CD14-positive monocyte (primary cell): Measurements from ENCODE around the gene ZP1. TPM values are rescaled to one million over a fixed set of nuclear protein-coding genes. Genes with fewer than 3 reads are reported as not detected.
A peak's percentile ranks its signal among the peaks of the same experiment; 100 is the strongest.

Experiments
- DNase-seq, 3 donors: peaks; one replicate each; pipeline ENCODE4 v3.0.0-alpha.2; 2011 to 2022
- H2AFZ ChIP-seq: 2 replicates; pipeline ENCODE4 v1.6.0; 2012; ENCODE audit warnings: mild to moderate bottlenecking, low read depth, low read length, inconsistent platforms; ENCODE audit not compliant: insufficient read depth, poor library complexity, severe bottlenecking
- H3K27ac ChIP-seq, 2 donors: 1 replicate in 1 of 2; 2 replicates in 1 of 2; pipeline ENCODE4 v1.5.1; 2012 to 2013; ENCODE audit warnings: low read length in 2 of 2, control low read depth in 1 of 2, inconsistent platforms in 1 of 2, low read depth in 1 of 2, mild to moderate bottlenecking in 1 of 2
- H3K27me3 ChIP-seq, 2 donors: one replicate each; pipeline versions ENCODE4 v1.6.0 to v1.6.1; 2011 to 2013; ENCODE audit warnings: low read length in 2 of 2; ENCODE audit not compliant: control insufficient read depth in 2 of 2, insufficient read depth in 2 of 2
- H3K36me3 ChIP-seq, 2 donors: replicated peaks in 1 of 2; 1 replicate in 1 of 2; 2 replicates in 1 of 2; pipeline versions ENCODE4 v1.5.1 to v1.6.1; 2012 to 2013; ENCODE audit warnings: low read length in 2 of 2, control low read depth in 1 of 2, inconsistent platforms in 1 of 2, mild to moderate bottlenecking in 1 of 2; ENCODE audit not compliant: insufficient read depth in 2 of 2, control insufficient read depth in 1 of 2
- H3K4me1 ChIP-seq, 2 donors: 1 replicate in 1 of 2; 2 replicates in 1 of 2; pipeline versions ENCODE4 v1.5.1 to v1.6.1; 2012 to 2013; ENCODE audit warnings: low read length in 2 of 2, control low read depth in 1 of 2, inconsistent platforms in 1 of 2, mild to moderate bottlenecking in 1 of 2, moderate library complexity in 1 of 2; ENCODE audit not compliant: insufficient read depth in 2 of 2, control insufficient read depth in 1 of 2
- H3K4me2 ChIP-seq: replicated peaks from 2 replicates; pipeline ENCODE3; 2012; ENCODE audit warnings: low read length, moderate library complexity, mild to moderate bottlenecking; ENCODE audit not compliant: poor library complexity, severe bottlenecking; ENCODE audit errors: extremely low read depth
- H3K4me3 ChIP-seq, 3 experiments: fragments of 200-600 bp in 1 of 3; sonication (generic) in 1 of 3; replicated peaks in 1 of 3; 1 replicate in 2 of 3; 2 replicates in 1 of 3; pipeline ENCODE4 v1.5.1; 2011 to 2013; ENCODE audit warnings: low read length in 3 of 3, mild to moderate bottlenecking in 3 of 3, control low read depth in 2 of 3, low read depth in 2 of 3, inconsistent platforms in 1 of 3, moderate library complexity in 1 of 3
- H3K79me2 ChIP-seq: 2 replicates; pipeline ENCODE4 v1.6.0; 2012; ENCODE audit warnings: mild to moderate bottlenecking, control low read depth, inconsistent platforms, low read length, moderate library complexity; ENCODE audit not compliant: insufficient read depth
- H3K9ac ChIP-seq: 2 replicates; pipeline ENCODE4 v1.6.0; 2017; ENCODE audit warnings: low read length, mild to moderate bottlenecking; ENCODE audit not compliant: insufficient read depth, poor library complexity, severe bottlenecking
- H3K9me3 ChIP-seq, 2 donors: replicated peaks in 1 of 2; 1 replicate in 1 of 2; 2 replicates in 1 of 2; pipeline versions ENCODE4 v1.5.1 to v1.6.1; 2012 to 2013; ENCODE audit warnings: low read length in 2 of 2, control low read depth in 1 of 2; ENCODE audit not compliant: control insufficient read depth in 1 of 2, insufficient read depth in 1 of 2
- H4K20me1 ChIP-seq: 2 replicates; pipeline ENCODE4 v1.6.0; 2012; ENCODE audit warnings: mild to moderate bottlenecking, low read length, control low read depth, moderate library complexity; ENCODE audit not compliant: insufficient read depth
- H3K27ac Mint-ChIP-seq, 7 donors: one replicate each; pipeline ENCODE4 v1.8.0; 2020; ENCODE audit warnings: mild to moderate bottlenecking in 7 of 7, mixed read lengths in 7 of 7, moderate library complexity in 6 of 7, inconsistent platforms in 2 of 7
- H3K27me3 Mint-ChIP-seq, 3 donors: one replicate each; pipeline ENCODE4 v1.8.0; 2021 to 2022; ENCODE audit warnings: low read depth in 3 of 3, mild to moderate bottlenecking in 3 of 3, mixed read lengths in 3 of 3, moderate library complexity in 3 of 3, inconsistent platforms in 1 of 3
- H3K36me3 Mint-ChIP-seq, 2 donors: one replicate each; pipeline ENCODE4 v1.8.0; 2020; ENCODE audit warnings: mixed read lengths in 2 of 2, inconsistent platforms in 1 of 2, mild to moderate bottlenecking in 1 of 2
- H3K4me1 Mint-ChIP-seq: one replicate; pipeline ENCODE4 v1.8.0; 2020; ENCODE audit warnings: mild to moderate bottlenecking, mixed read lengths
- H3K4me3 Mint-ChIP-seq, 2 donors: one replicate each; pipeline ENCODE4 v1.8.0; 2020; ENCODE audit warnings: mild to moderate bottlenecking in 2 of 2, mixed read lengths in 2 of 2, moderate library complexity in 1 of 2
- H3K9me3 Mint-ChIP-seq, 7 donors: one replicate each; pipeline ENCODE4 v1.8.0; 2020 to 2022; ENCODE audit warnings: mixed read lengths in 7 of 7, mild to moderate bottlenecking in 6 of 7, moderate library complexity in 6 of 7, inconsistent platforms in 2 of 7
- WGBS: methylation state at CpG from one replicate; pipeline ENCODE4 v1.1.5; 2013; ENCODE audit warnings: missing lambda C conversion rate; ENCODE audit not compliant: insufficient coverage; 5-methylcytosine and 5-hydroxymethylcytosine counted together
- intact Hi-C, 2 donors: fragments of 100-400 bp; cut with micrococcal nuclease; formaldehyde crosslinking; loops; one replicate each; pipeline versions ENCODE4 v1.15.0 to v1.15.1; 2023
- polyA plus RNA-seq, 3 donors: library from polyadenylated mRNA; depleted of rRNA in 1 of 3; unstranded in 2 of 3; stranded (reverse) in 1 of 3; fragments of 300-500 nt in 2 of 3; fragments of >200 nt in 1 of 3; fragmentation: Illumina TruSeq in 2 of 3; gene quantifications; 1 replicate in 2 of 3; 2 replicates in 1 of 3; pipeline ENCODE4 v1.2.3, GENCODE V29; 2012 to 2021
- TF ChIP-seq, protein P1 (sequence below): fragments of 200-600 bp; IDR thresholded peaks from one replicate; pipeline ENCODE4 v1.8.0; 2022; ENCODE audit warnings: antibody characterized with exemption, mild to moderate bottlenecking

The ZP1 gene
- polyA plus RNA-seq, 3 donors, result 0.09 to 0.40 TPM; not detected in 1

DNA sequence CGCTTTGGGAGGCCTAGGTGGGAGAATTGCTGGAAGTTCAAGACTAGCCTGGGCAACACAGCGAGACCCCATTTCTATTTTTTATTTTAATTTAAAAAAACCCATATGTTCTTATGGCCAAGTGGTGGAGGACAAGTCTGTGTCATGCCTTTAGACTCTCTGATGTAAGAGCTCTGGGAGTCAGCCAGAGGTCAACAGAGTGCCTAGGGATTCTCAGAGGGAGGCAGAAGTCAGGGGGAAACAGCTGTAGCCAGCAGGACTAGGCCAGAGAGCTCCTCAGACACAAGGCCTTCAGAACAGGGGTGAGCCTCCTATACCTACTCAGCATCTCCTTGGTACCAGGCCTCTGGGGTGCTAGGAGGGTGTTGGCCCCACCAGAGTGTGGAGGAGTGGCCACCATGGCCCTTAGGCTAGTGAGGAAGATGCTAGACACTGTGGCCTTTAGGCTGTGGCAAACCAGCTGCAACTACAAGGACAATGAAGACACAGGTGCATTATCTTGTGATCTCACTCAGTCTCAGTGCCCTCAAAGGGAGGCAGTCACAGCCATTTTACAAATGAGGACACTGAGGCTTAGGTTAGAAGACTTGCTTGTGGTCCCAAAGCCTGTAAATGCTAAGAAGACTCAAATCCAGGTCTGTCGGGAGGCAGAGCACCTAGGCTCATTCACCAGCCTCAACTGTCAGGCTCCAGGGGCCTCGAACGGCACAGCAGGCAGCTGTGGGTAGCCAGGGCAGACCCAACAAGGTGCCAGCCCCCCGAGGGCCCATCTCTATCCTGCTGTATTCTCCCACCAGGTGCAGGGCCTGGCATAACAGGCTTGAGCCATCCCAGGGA, 5.0 kb downstream of the ZP1 start:
- Mint-ChIP-seq H3K4me3 (no peak overlapping the region), H3K27ac (no peak overlapping the region), H3K27me3 (peaks cover 0 to 3% (median 2%) of the 10 kb centered on the region in 3 donors), H3K36me3 (no peaks in the 10 kb centered on the region), H3K4me1 (peaks cover 12% of the 10 kb centered on the region), H3K9me3 (no peaks in the 10 kb centered on the region)
- no peak overlapping the region for H3K4me3 ChIP-seq
- H2AFZ ChIP-seq, result no peak overlapping the region
- no peaks in the 10 kb centered on the region for H4K20me1 ChIP-seq
- 100% methylated on average over 3 of the region's 6 CpGs for WGBS
- H3K27ac ChIP-seq, result no peak overlapping the region
- H3K4me1 ChIP-seq, result peaks cover 11 to 15% of the 10 kb centered on the region in 2 donors
- intact Hi-C loops, result no loop called here
- no peaks in the 10 kb centered on the region for H3K27me3 ChIP-seq
- no peaks in the 10 kb centered on the region for H3K9me3 ChIP-seq
- TF ChIP-seq, protein P1, sequence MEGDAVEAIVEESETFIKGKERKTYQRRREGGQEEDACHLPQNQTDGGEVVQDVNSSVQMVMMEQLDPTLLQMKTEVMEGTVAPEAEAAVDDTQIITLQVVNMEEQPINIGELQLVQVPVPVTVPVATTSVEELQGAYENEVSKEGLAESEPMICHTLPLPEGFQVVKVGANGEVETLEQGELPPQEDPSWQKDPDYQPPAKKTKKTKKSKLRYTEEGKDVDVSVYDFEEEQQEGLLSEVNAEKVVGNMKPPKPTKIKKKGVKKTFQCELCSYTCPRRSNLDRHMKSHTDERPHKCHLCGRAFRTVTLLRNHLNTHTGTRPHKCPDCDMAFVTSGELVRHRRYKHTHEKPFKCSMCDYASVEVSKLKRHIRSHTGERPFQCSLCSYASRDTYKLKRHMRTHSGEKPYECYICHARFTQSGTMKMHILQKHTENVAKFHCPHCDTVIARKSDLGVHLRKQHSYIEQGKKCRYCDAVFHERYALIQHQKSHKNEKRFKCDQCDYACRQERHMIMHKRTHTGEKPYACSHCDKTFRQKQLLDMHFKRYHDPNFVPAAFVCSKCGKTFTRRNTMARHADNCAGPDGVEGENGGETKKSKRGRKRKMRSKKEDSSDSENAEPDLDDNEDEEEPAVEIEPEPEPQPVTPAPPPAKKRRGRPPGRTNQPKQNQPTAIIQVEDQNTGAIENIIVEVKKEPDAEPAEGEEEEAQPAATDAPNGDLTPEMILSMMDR, result no peak
- no peak overlapping the region for H3K4me2 ChIP-seq
- H3K9ac ChIP-seq, result no peak overlapping the region
- no peak for DNase-seq
- H3K79me2 ChIP-seq, result no peaks in the 10 kb centered on the region
- H3K36me3 ChIP-seq, result no peaks in the 10 kb centered on the region

DNA sequence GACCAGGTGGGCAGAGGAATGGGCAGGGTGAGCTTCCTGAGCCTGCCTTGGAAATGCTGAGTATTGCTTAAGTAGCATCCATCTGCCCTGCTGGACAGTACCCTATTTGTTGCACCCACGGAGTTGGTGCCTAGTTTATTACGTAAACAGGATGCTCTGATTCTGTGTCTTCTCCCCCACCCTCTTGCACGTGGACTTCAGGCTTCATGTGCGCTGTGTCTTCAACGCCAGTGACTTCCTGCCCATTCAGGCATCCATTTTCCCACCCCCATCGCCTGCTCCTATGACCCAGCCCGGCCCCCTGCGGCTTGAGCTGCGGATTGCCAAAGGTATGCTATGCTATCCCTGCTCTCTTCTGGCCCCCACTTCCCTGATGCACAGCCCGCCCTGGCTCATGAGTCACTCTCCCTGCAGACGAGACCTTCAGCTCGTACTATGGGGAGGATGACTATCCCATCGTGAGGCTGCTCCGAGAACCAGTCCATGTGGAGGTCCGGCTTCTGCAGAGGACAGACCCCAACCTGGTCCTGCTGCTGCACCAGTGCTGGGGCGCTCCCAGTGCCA, 5.7 kb downstream of the ZP1 start:
- Histone ChIP-seq H3K9ac (no peak overlapping the region), H3K4me3 (no peak overlapping the region), H4K20me1 (no peaks in the 10 kb centered on the region), H3K4me2 (no peak overlapping the region), H3K27ac (no peak overlapping the region), H3K9me3 (no peaks in the 10 kb centered on the region), H3K36me3 (peaks cover 2 to 4% of the 10 kb centered on the region in 2 donors), H3K4me1 (peaks cover 11 to 15% of the 10 kb centered on the region in 2 donors), H3K27me3 (no peaks in the 10 kb centered on the region), H3K79me2 (no peaks in the 10 kb centered on the region), H2AFZ (no peak overlapping the region)
- TF ChIP-seq, protein P1, result no peak
- DNase-seq, result peak in 2 of 3 donors; percentile 16 to 23
- Mint-ChIP-seq H3K4me1 (peaks cover 12% of the 10 kb centered on the region), H3K4me3 (peak overlapping the region in 1 of 2 donors; percentile 48), H3K27me3 (peaks cover 0 to 3% (median 2%) of the 10 kb centered on the region in 3 donors), H3K9me3 (no peaks in the 10 kb centered on the region), H3K27ac (peak overlapping the region in 1 of 7 donors; percentile 84), H3K36me3 (peaks cover 0 to 6% of the 10 kb centered on the region in 2 donors)
- intact Hi-C loops, result no loop called here
- WGBS, result 67% methylated on average over 15 of the region's 16 CpGs
